Right ventricle myocardium inferior (tissue), 1 donor: ENCODE results near the gene PPL. TPM values are rescaled to one million over a fixed set of nuclear protein-coding genes. Genes with fewer than 3 reads are reported as not detected.
"Not testable (repeated sequence)": the region's sequence is repeated elsewhere in the genome, so short reads cannot be mapped to it uniquely, and the experiment has no call there.

Experiments used
- ATAC-seq: fragments of 200-7000 bp; cut with Tn5 transposase; one replicate; pipeline ENCODE4 v1.9.1; 2020; ENCODE audit warnings: mild to moderate bottlenecking, moderate library complexity
- DNase-seq: peaks from one replicate; pipeline ENCODE4 v3.0.0; 2021; ENCODE audit errors: missing footprints
- intact Hi-C: fragments of 100-400 bp; cut with DNase I; formaldehyde crosslinking; loops from one replicate; pipeline ENCODE4 v1.11.0; 2022
- total RNA-seq: library from RNA; stranded (reverse); fragmentation: NEBNext Ultra II Directional; extraction: Animal tissue kit (Norgen Biotek cat#: 25700); gene quantifications from one replicate; pipeline ENCODE4 v1.2.1, GENCODE V29; 2021
- donor health status: DM: no; HTN: yes; CAD: no; lungs with severe emphysema.

PPL gene
- total RNA-seq, 1 donor from 2014 or later: 20.2 TPM

- no peak for DNase-seq
- ATAC-seq: no peak
- intact Hi-C loops: loop anchor here (5.0 kb wide), 2 partner anchors 56 to 136 kb away; partner anchors contain the start of gene ROGDI
Observed at GRCh38 chr16:4937782-4938682, 1.1 kb upstream of the PPL start.

- peak; percentile 68 for DNase-seq
- peak; percentile 21 for ATAC-seq
- intact Hi-C loops: loop anchor here (5.0 kb wide), 2 partner anchors 54 to 134 kb away; partner anchors contain the start of gene ROGDI
Observed at GRCh38 chr16:4936181-4936990, 562 bp downstream of the PPL start.

GRCh38 chr16:4935241-4935855 is 1.6 kb downstream of the PPL start:
- DNase-seq (peak; percentile 90), ATAC-seq (peak; percentile 94)
- intact Hi-C loops: loop anchor here (5.0 kb wide), 2 partner anchors 53 to 133 kb away; partner anchors contain the start of gene ROGDI

- intact Hi-C loops: no loop called here
- DNase-seq: no peak
- no peak for ATAC-seq
Observed at GRCh38 chr16:4934591-4934990, 2.4 kb downstream of the PPL start.

GRCh38 chr16:4933871-4934395 is 3.0 kb downstream of the PPL start:
- intact Hi-C loops: no loop called here
- no peak for ATAC-seq
- no peak for DNase-seq

GRCh38 chr16:4933433-4933832 is 3.5 kb downstream of the PPL start:
- ATAC-seq (no peak), DNase-seq (no peak)
- intact Hi-C loops: no loop called here

GRCh38 chr16:4931381-4931780 is 5.6 kb downstream of the PPL start:
- intact Hi-C loops: no loop called here
- no peak for ATAC-seq
- no peak for DNase-seq

GRCh38 chr16:4929619-4930018 is 7.3 kb downstream of the PPL start:
- DNase-seq, ATAC-seq, intact Hi-C loops: not testable (repeated sequence)

GRCh38 chr16:4928227-4928626 is 8.7 kb downstream of the PPL start:
- no peak for DNase-seq
- intact Hi-C loops: no loop called here
- no peak for ATAC-seq

GRCh38 chr16:4927661-4928060 is 9.3 kb downstream of the PPL start:
- no peak for ATAC-seq
- DNase-seq: no peak
- intact Hi-C loops: no loop called here

- no peak for DNase-seq
- no peak for ATAC-seq
- intact Hi-C loops: no loop called here
Observed at GRCh38 chr16:4926928-4927327, 10.0 kb downstream of the PPL start.

GRCh38 chr16:4925791-4926190 is 11.2 kb downstream of the PPL start:
- ATAC-seq: no peak
- intact Hi-C loops: no loop called here
- no peak for DNase-seq

- ATAC-seq (no peak), DNase-seq (no peak)
- intact Hi-C loops: no loop called here
Observed at GRCh38 chr16:4925293-4925607, 11.7 kb downstream of the PPL start.

- ATAC-seq (peak; percentile 27), DNase-seq (no peak)
- intact Hi-C loops: no loop called here
Observed at GRCh38 chr16:4924593-4925292, 12.2 kb downstream of the PPL start.

- no peak for DNase-seq
- intact Hi-C loops: no loop called here
Observed at GRCh38 chr16:4923853-4924252, 13.1 kb downstream of the PPL start.

GRCh38 chr16:4922721-4923342 is 14.1 kb downstream of the PPL start:
- ATAC-seq (no peak), DNase-seq (no peak)
- intact Hi-C loops: no loop called here

More at GRCh38 chr16:4923853-4924252, 13.1 kb downstream of the PPL start:
- ATAC-seq: no peak

GRCh38 chr16:4920826-4921225 is 16.1 kb downstream of the PPL start:
- intact Hi-C loops: no loop called here
- DNase-seq (no peak), ATAC-seq (no peak)

GRCh38 chr16:4918781-4919251 is 18.1 kb downstream of the PPL start:
- intact Hi-C loops: no loop called here
- ATAC-seq (no peak), DNase-seq (no peak)
